Measurements from ENCODE around the gene CAPN5. TPM values are rescaled to one million over a fixed set of nuclear protein-coding genes. Genes with fewer than 3 reads are reported as not detected.
A peak's percentile ranks its signal among the peaks of the same experiment; 100 is the strongest.

The CAPN5 gene
- total and polyA plus RNA-seq, 2 of the 13 experiments (the other 11 are each of a cell fraction or from before 2014, with no cell fraction given) = 0.27 to 1.2 TPM

DNA sequence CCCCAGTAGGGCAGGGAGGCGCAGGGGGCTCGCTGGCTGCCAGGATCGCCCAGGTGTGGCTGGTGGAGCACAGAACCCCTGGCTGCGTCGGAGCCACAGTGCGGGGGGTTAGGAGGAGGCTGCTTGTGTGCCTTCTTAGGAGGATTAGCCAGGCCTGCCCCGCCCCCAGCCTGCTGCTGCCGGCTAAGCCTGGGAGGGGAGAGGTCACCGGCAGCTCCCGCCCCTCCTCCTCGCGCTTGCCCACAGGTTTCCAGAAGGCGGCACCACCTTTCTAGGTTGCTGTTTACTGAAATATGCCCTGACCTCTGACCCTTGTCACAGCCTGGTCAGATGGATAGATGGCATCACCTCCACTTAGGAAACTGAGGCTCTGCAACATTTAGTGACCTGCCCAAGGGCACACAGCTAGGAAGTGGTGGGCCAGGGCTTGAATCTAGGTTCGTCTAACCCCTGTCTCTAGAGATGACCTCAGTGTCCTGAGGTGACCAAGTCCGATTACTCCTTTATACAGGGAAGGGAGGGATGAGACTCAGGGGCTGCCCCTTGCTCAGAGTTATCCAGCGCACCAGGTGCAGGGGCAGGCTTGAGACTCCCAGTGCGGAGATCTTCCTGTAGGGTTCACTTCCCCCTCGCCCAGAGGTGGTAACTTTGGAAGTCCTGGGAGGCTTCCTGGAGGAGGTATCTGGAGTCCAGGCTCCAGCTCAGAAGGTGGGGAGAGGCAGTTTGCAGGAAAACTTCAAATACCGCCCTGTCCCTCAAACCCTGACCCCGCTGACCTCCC, 105.3 kb downstream of the CAPN5 start (continued):
- TF ChIP-seq, protein P1, sequence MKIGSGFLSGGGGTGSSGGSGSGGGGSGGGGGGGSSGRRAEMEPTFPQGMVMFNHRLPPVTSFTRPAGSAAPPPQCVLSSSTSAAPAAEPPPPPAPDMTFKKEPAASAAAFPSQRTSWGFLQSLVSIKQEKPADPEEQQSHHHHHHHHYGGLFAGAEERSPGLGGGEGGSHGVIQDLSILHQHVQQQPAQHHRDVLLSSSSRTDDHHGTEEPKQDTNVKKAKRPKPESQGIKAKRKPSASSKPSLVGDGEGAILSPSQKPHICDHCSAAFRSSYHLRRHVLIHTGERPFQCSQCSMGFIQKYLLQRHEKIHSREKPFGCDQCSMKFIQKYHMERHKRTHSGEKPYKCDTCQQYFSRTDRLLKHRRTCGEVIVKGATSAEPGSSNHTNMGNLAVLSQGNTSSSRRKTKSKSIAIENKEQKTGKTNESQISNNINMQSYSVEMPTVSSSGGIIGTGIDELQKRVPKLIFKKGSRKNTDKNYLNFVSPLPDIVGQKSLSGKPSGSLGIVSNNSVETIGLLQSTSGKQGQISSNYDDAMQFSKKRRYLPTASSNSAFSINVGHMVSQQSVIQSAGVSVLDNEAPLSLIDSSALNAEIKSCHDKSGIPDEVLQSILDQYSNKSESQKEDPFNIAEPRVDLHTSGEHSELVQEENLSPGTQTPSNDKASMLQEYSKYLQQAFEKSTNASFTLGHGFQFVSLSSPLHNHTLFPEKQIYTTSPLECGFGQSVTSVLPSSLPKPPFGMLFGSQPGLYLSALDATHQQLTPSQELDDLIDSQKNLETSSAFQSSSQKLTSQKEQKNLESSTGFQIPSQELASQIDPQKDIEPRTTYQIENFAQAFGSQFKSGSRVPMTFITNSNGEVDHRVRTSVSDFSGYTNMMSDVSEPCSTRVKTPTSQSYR (CRISPR knock-in tag; IDR thresholded peaks at IDR 0.05; ENCODE audit: borderline replicate concordance) = peak; percentile 88
- TF ChIP-seq, protein P2, sequence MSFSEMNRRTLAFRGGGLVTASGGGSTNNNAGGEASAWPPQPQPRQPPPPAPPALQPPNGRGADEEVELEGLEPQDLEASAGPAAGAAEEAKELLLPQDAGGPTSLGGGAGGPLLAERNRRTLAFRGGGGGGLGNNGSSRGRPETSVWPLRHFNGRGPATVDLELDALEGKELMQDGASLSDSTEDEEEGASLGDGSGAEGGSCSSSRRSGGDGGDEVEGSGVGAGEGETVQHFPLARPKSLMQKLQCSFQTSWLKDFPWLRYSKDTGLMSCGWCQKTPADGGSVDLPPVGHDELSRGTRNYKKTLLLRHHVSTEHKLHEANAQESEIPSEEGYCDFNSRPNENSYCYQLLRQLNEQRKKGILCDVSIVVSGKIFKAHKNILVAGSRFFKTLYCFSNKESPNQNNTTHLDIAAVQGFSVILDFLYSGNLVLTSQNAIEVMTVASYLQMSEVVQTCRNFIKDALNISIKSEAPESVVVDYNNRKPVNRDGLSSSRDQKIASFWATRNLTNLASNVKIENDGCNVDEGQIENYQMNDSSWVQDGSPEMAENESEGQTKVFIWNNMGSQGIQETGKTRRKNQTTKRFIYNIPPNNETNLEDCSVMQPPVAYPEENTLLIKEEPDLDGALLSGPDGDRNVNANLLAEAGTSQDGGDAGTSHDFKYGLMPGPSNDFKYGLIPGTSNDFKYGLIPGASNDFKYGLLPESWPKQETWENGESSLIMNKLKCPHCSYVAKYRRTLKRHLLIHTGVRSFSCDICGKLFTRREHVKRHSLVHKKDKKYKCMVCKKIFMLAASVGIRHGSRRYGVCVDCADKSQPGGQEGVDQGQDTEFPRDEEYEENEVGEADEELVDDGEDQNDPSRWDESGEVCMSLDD (CRISPR knock-in tag; IDR thresholded peaks at IDR 0.05; ENCODE audit: borderline replicate concordance) = no peak
- TF ChIP-seq, protein P3, sequence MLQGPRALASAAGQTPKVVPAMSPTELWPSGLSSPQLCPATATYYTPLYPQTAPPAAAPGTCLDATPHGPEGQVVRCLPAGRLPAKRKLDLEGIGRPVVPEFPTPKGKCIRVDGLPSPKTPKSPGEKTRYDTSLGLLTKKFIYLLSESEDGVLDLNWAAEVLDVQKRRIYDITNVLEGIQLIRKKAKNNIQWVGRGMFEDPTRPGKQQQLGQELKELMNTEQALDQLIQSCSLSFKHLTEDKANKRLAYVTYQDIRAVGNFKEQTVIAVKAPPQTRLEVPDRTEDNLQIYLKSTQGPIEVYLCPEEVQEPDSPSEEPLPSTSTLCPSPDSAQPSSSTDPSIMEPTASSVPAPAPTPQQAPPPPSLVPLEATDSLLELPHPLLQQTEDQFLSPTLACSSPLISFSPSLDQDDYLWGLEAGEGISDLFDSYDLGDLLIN (CRISPR knock-in tag; IDR thresholded peaks at IDR 0.05; ENCODE audit: borderline replicate concordance) = no peak
- TF ChIP-seq THAP11 (CRISPR knock-in tag; IDR thresholded peaks at IDR 0.05) (0 out of 2 replicates have a peak, but pooled peaks have one; percentile 13), ZNF556 (CRISPR knock-in tag; IDR thresholded peaks at IDR 0.05; ENCODE audit: borderline replicate concordance) (peak; percentile 28; the same call in 1 of the 2 replicates), ZNF441 (CRISPR knock-in tag; IDR thresholded peaks at IDR 0.05; ENCODE audit: borderline replicate concordance) (0 out of 2 replicates have a peak, but pooled peaks have one; percentile 38), MXD4 (CRISPR knock-in tag; IDR thresholded peaks at IDR 0.05) (no peak), DMAP1 (CRISPR knock-in tag; IDR thresholded peaks at IDR 0.05) (no peak), TARDBP (CRISPR knock-in tag; IDR thresholded peaks at IDR 0.05) (peak; percentile 13; the same call in 1 of the 2 replicates), MIXL1 (CRISPR knock-in tag; IDR thresholded peaks at IDR 0.05) (no peak), ZNF3 (CRISPR knock-in tag; IDR thresholded peaks at IDR 0.05) (no peak), ZNF343 (CRISPR knock-in tag; IDR thresholded peaks at IDR 0.05) (peak; percentile 58; the same call in 1 of the 2 replicates), ZSCAN30 (CRISPR knock-in tag; IDR thresholded peaks at IDR 0.05) (no peak), ZNF124 (CRISPR knock-in tag; IDR thresholded peaks at IDR 0.05) (no peak), ZFP82 (CRISPR knock-in tag; IDR thresholded peaks at IDR 0.05; ENCODE audit: borderline replicate concordance) (no peak), NR2F1 (CRISPR knock-in tag; IDR thresholded peaks at IDR 0.05) (peak; percentile 81 to 82; a peak in 3 of 4 replicates)
- TF ChIP-seq, protein P4, sequence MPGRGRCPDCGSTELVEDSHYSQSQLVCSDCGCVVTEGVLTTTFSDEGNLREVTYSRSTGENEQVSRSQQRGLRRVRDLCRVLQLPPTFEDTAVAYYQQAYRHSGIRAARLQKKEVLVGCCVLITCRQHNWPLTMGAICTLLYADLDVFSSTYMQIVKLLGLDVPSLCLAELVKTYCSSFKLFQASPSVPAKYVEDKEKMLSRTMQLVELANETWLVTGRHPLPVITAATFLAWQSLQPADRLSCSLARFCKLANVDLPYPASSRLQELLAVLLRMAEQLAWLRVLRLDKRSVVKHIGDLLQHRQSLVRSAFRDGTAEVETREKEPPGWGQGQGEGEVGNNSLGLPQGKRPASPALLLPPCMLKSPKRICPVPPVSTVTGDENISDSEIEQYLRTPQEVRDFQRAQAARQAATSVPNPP (CRISPR knock-in tag; IDR thresholded peaks at IDR 0.05) = no peak
- TF ChIP-seq, protein P5, sequence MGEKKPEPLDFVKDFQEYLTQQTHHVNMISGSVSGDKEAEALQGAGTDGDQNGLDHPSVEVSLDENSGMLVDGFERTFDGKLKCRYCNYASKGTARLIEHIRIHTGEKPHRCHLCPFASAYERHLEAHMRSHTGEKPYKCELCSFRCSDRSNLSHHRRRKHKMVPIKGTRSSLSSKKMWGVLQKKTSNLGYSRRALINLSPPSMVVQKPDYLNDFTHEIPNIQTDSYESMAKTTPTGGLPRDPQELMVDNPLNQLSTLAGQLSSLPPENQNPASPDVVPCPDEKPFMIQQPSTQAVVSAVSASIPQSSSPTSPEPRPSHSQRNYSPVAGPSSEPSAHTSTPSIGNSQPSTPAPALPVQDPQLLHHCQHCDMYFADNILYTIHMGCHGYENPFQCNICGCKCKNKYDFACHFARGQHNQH (CRISPR knock-in tag; IDR thresholded peaks at IDR 0.05) = no peak
- TF ChIP-seq, protein P6, sequence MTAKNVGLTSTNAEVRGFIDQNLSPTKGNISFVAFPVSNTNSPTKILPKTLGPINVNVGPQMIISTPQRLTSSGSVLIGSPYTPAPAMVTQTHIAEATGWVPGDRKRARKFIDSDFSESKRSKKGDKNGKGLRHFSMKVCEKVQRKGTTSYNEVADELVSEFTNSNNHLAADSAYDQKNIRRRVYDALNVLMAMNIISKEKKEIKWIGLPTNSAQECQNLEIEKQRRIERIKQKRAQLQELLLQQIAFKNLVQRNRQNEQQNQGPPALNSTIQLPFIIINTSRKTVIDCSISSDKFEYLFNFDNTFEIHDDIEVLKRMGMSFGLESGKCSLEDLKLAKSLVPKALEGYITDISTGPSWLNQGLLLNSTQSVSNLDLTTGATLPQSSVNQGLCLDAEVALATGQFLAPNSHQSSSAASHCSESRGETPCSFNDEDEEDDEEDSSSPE (CRISPR knock-in tag; IDR thresholded peaks at IDR 0.05) = no peak

All from HepG2 (cell line).